Fibroblast of skin of right quadriceps (primary cell): ENCODE data around the gene GOLGA6L25.
"Not testable (repeated sequence)": the region's sequence is repeated elsewhere in the genome, so short reads cannot be mapped to it uniquely, and the experiment has no call there.

Experiments used
- DNase-seq: peaks from one replicate; pipeline ENCODE4 v3.0.0-alpha.2; 2013

The GOLGA6L25 gene

GRCh38 chr15:28553268-28553667 is at the start of gene GOLGA6L25:
Gene GOLGA6L25, plus strand, starts transcription at chr15:28553568. Its CDS starts 61 bp downstream, at chr15:28553629.
- not testable (repeated sequence) for DNase-seq

GRCh38 chr15:28508217-28508889 is 45.0 kb upstream of the GOLGA6L25 start:
- not testable (repeated sequence) for DNase-seq

GRCh38 chr15:28514128-28514527 is 39.2 kb upstream of the GOLGA6L25 start:
- DNase-seq = not testable (repeated sequence)

GRCh38 chr15:28515208-28515607 is 38.2 kb upstream of the GOLGA6L25 start:
- not testable (repeated sequence) for DNase-seq

GRCh38 chr15:28532954-28533353 is 20.4 kb upstream of the GOLGA6L25 start, which contains the start of gene GOLGA8G:
Gene GOLGA8G, minus strand, starts transcription at chr15:28532971. Its CDS starts 62 bp downstream, at chr15:28532909.
- DNase-seq = not testable (repeated sequence)

- DNase-seq = not testable (repeated sequence)
These were observed 20.0 kb downstream of the GOLGA6L25 start for GRCh38 chr15:28573351-28573750.

GRCh38 chr15:28588977-28589606 is 35.7 kb downstream of the GOLGA6L25 start:
- not testable (repeated sequence) for DNase-seq

- DNase-seq = not testable (repeated sequence)
These were observed 36.4 kb downstream of the GOLGA6L25 start for GRCh38 chr15:28589769-28590168.

GRCh38 chr15:28592395-28592794 is 39.0 kb downstream of the GOLGA6L25 start:
- DNase-seq = not testable (repeated sequence)

- DNase-seq = not testable (repeated sequence)
These were observed 40.2 kb downstream of the GOLGA6L25 start for GRCh38 chr15:28593424-28594129.

GRCh38 chr15:28597471-28597870 is 44.1 kb downstream of the GOLGA6L25 start:
- DNase-seq = not testable (repeated sequence)

GRCh38 chr15:28598209-28598608 is 44.8 kb downstream of the GOLGA6L25 start:
- not testable (repeated sequence) for DNase-seq

GRCh38 chr15:28602152-28602551 is 48.8 kb downstream of the GOLGA6L25 start:
- not testable (repeated sequence) for DNase-seq
